ENCODE results near the gene CDKAL1. TPM values are rescaled to one million over a fixed set of nuclear protein-coding genes. Genes with fewer than 3 reads are reported as not detected.

Gene CDKAL1
- total and polyA plus RNA-seq, 10 of the 15 experiments (the other 5 are each of a cell fraction or from before 2014, with no cell fraction given), result 10.7 to 26.9 (median 17.3) TPM

DNA sequence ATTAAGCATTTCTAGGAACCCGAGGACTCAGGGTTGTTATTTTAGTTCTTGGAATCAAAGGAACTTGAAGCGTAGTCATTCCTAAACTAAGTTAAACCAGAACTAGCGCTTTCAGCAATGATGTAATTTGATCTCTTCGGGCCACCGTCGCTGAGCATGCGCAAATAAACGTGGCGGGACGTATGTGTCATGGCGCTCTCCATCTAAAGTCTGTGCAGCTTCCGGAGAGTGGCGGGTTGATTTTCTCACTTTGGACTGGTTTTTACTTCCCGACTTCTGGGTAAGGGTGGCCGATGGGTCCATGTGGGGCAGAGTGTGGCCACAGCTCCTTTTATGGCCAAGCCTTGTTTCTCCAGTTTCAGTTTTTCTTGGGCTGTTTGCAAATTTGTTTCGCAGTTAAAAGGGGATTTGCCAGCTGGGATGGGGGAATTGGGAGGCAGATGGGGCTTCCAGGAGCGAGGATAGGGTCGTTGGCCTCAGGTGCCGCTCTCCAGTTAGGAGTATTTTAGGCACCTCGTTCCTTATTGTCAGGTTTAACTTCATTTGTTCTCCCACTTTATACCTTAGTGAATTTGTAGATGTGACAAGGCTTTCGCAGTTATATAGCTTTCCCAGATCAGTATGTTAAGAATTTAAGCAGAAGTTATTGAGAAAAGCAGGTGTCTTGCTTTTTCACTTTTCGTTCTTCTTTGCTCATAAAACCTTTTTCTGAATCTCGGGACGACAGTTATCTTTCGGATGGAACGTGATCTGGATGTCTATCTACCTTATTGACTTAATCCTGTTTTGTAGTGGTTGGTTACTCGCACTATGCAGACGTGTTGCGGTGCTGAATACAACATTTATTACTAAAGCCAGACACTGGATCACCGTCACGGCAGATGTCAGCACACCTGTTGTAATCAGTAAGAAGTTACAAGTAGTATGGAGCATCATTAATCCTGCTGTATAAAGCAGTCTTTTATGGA, at the start of gene CDKAL1 (continued):
- TF ChIP-seq CEBPB (IDR thresholded peaks at IDR 0.05; ENCODE audit: borderline replicate concordance in 1 of 2, low read depth in 2 of 2, low read length in 2 of 2) (no peak), MTA3 (IDR thresholded peaks at IDR 0.05; ENCODE audit: borderline replicate concordance, low read length) (no peak), EP300 (IDR thresholded peaks at IDR 0.05; ENCODE audit: borderline replicate concordance in 1 of 2, control insufficient read depth in 1 of 2, low read depth in 2 of 2, low read length in 2 of 2) (no peak), SMAD5 (IDR thresholded peaks at IDR 0.05; ENCODE audit: low read depth) (peak; percentile 56; the same call in 1 of the 2 replicates), SMC3 (IDR thresholded peaks at IDR 0.05; ENCODE audit: borderline replicate concordance, low read length) (no peak), SMAD1 (IDR thresholded peaks at IDR 0.05; ENCODE audit: low read depth, partially characterized antibody) (no peak), ZNF384 (IDR thresholded peaks at IDR 0.05; ENCODE audit: borderline replicate concordance, low read depth, low read length) (no peak), CHD4 (IDR thresholded peaks at IDR 0.05) (no peak), BHLHE40 (IDR thresholded peaks at IDR 0.05; ENCODE audit: borderline replicate concordance in 1 of 2, low read depth in 2 of 2, low read length in 1 of 2) (0 out of 4 replicates have a peak, but pooled peaks have one; percentile 4 to 25), ESRRA (IDR thresholded peaks at IDR 0.05; ENCODE audit: low read length) (no peak), STAT3 (IDR thresholded peaks at IDR 0.05; ENCODE audit: low read depth, low read length) (0 out of 2 replicates have a peak, but pooled peaks have one; percentile 45), BMI1 (IDR thresholded peaks at IDR 0.05; ENCODE audit: borderline replicate concordance) (no peak), SMARCA5 (IDR thresholded peaks at IDR 0.05) (no peak), HDAC2 (IDR thresholded peaks at IDR 0.05) (0 out of 2 replicates have a peak, but pooled peaks have one; percentile 71), TBL1XR1 (IDR thresholded peaks at IDR 0.05; ENCODE audit: low read depth, low read length) (0 out of 2 replicates have a peak, but pooled peaks have one; percentile 15), SP1 (IDR thresholded peaks at IDR 0.05; ENCODE audit: low read depth, low read length) (no peak), RUNX3 (IDR thresholded peaks at IDR 0.05; ENCODE audit: low read length) (peak; percentile 79)
- TF ChIP-seq, protein P1, sequence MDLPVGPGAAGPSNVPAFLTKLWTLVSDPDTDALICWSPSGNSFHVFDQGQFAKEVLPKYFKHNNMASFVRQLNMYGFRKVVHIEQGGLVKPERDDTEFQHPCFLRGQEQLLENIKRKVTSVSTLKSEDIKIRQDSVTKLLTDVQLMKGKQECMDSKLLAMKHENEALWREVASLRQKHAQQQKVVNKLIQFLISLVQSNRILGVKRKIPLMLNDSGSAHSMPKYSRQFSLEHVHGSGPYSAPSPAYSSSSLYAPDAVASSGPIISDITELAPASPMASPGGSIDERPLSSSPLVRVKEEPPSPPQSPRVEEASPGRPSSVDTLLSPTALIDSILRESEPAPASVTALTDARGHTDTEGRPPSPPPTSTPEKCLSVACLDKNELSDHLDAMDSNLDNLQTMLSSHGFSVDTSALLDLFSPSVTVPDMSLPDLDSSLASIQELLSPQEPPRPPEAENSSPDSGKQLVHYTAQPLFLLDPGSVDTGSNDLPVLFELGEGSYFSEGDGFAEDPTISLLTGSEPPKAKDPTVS (IDR thresholded peaks at IDR 0.05; ENCODE audit: low read depth, low read length), result no peak
- TF ChIP-seq, protein P2, sequence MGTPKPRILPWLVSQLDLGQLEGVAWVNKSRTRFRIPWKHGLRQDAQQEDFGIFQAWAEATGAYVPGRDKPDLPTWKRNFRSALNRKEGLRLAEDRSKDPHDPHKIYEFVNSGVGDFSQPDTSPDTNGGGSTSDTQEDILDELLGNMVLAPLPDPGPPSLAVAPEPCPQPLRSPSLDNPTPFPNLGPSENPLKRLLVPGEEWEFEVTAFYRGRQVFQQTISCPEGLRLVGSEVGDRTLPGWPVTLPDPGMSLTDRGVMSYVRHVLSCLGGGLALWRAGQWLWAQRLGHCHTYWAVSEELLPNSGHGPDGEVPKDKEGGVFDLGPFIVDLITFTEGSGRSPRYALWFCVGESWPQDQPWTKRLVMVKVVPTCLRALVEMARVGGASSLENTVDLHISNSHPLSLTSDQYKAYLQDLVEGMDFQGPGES (IDR thresholded peaks at IDR 0.05), result no peak
- TF ChIP-seq, protein P3, sequence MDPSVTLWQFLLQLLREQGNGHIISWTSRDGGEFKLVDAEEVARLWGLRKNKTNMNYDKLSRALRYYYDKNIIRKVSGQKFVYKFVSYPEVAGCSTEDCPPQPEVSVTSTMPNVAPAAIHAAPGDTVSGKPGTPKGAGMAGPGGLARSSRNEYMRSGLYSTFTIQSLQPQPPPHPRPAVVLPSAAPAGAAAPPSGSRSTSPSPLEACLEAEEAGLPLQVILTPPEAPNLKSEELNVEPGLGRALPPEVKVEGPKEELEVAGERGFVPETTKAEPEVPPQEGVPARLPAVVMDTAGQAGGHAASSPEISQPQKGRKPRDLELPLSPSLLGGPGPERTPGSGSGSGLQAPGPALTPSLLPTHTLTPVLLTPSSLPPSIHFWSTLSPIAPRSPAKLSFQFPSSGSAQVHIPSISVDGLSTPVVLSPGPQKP (IDR thresholded peaks at IDR 0.05; ENCODE audit: low read depth, low read length), result 0 out of 2 replicates have a peak, but pooled peaks have one; percentile 54
- TF ChIP-seq, protein P4, sequence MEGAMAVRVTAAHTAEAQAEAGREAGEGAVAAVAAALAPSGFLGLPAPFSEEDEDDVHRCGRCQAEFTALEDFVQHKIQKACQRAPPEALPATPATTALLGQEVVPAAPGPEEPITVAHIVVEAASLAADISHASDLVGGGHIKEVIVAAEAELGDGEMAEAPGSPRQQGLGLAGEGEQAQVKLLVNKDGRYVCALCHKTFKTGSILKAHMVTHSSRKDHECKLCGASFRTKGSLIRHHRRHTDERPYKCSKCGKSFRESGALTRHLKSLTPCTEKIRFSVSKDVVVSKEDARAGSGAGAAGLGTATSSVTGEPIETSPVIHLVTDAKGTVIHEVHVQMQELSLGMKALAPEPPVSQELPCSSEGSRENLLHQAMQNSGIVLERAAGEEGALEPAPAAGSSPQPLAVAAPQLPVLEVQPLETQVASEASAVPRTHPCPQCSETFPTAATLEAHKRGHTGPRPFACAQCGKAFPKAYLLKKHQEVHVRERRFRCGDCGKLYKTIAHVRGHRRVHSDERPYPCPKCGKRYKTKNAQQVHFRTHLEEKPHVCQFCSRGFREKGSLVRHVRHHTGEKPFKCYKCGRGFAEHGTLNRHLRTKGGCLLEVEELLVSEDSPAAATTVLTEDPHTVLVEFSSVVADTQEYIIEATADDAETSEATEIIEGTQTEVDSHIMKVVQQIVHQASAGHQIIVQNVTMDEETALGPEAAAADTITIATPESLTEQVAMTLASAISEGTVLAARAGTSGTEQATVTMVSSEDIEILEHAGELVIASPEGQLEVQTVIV (IDR thresholded peaks at IDR 0.05; ENCODE audit: borderline replicate concordance, partially characterized antibody), result no peak
- TF ChIP-seq, protein P5, sequence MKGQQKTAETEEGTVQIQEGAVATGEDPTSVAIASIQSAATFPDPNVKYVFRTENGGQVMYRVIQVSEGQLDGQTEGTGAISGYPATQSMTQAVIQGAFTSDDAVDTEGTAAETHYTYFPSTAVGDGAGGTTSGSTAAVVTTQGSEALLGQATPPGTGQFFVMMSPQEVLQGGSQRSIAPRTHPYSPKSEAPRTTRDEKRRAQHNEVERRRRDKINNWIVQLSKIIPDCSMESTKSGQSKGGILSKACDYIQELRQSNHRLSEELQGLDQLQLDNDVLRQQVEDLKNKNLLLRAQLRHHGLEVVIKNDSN (IDR thresholded peaks at IDR 0.05; ENCODE audit: borderline replicate concordance, extremely low read length, insufficient read depth, low read depth, low read length), result no peak
